ENCODE results near the gene KCTD16. TPM values are rescaled to one million over a fixed set of nuclear protein-coding genes. Genes with fewer than 3 reads are reported as not detected.

The KCTD16 gene
- total RNA-seq, 1 donor from 2014 or later, result 16.1 TPM

GRCh38 chr5:144284036-144284435, 113.4 kb downstream of the KCTD16 start:
- no peak for DNase-seq (ENCODE audit: low spot score)

DNA sequence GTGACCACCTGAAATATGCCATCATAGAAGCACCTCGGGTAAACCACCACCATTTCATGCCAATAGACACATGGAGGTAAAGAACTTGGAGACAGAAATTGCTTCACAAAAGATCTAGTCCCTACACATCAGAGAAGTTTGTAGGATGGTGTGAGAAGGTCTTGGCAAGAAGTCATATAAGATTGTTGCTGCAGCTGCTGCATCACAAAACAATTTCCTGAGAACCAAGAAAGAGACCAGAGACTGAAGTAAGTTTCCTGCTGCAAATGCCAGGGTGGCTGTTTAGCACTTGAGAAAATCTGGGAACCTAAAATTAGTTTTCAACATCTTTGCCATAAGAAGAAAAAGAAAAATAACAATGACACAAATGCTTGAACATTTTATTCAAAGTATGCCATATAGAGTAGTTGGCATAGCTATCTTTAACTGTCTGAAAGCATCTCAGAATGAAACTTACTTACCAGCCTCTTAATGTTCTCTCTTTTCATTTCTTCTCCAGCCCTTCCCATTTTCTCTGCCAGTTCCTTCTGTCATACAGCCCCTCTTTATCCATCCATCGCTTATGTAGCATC, 114.3 kb downstream of the KCTD16 start:
- peak; percentile 11 for DNase-seq (ENCODE audit: low spot score)

DNA sequence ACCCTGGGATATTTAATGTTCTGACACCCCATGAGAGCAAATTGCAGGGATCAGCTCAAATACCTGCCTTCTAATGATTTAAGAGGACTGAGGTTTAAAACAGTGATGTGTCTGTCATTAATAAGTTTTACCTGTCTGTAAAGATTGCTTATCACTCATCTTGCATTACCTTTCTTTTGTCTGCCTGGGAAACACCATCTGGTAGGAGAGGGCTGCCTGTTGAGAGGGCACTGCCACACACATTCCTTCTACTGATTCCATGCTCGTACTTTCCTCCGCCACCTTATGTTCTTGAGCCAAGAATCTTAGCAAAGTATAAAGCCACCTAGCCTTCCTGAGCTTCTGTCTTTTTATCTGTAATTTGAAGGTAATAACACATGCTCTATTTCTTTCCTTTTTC, 118.6 kb downstream of the KCTD16 start:
- no peak for DNase-seq (ENCODE audit: low spot score)

GRCh38 chr5:144292029-144292428, 121.4 kb downstream of the KCTD16 start:
- no peak for DNase-seq (ENCODE audit: low spot score)

- DNase-seq (ENCODE audit: low spot score), result no peak
Measured at GRCh38 chr5:144295284-144295683, 124.6 kb downstream of the KCTD16 start.

- DNase-seq (ENCODE audit: low spot score), result no peak
Measured at GRCh38 chr5:144297081-144297480, 126.4 kb downstream of the KCTD16 start.

DNA sequence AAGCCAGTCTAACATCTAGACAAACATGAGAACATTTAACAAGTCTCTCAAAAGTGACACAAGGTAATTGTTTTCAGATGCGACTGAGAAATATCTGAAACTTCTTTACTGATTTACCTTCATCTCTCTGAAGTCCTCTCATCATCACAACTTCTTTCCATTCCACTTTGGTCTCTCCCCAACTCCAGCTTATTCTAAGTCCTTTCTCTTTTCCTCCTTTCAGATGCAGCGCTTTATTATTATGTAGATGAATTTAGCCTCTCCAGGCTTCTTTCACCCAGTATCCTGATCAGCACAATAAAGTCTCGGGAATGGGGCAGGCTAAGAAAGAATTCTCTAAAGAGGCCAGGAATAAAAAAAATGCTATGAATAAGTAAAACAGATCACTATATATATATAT, 128.0 kb downstream of the KCTD16 start:
- DNase-seq (ENCODE audit: low spot score), result no peak

- no peak for DNase-seq (ENCODE audit: low spot score)
Measured at GRCh38 chr5:144304688-144305087, 134.0 kb downstream of the KCTD16 start.

- no peak for DNase-seq (ENCODE audit: low spot score)
Measured at GRCh38 chr5:144307736-144308135, 137.1 kb downstream of the KCTD16 start.

DNA sequence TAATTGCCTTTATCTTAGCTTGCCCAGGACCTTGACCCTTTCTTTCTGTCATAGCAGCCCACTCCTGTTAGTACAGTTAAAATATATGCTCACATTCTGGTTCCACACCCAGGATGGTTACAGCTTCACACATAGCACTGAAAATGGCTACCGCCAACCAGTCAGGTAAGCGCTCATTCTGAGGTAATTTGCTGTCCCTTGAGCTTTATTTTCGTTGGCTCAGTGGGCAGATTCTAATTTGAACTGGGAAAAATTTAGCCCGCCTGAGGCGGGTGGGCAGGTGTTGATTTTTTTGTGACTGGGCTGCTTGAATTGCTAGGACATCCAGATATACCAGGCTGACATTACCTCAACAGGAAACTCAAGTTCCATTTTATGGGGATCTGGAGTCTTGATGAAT, 137.5 kb downstream of the KCTD16 start:
- DNase-seq (ENCODE audit: low spot score), result no peak

DNA sequence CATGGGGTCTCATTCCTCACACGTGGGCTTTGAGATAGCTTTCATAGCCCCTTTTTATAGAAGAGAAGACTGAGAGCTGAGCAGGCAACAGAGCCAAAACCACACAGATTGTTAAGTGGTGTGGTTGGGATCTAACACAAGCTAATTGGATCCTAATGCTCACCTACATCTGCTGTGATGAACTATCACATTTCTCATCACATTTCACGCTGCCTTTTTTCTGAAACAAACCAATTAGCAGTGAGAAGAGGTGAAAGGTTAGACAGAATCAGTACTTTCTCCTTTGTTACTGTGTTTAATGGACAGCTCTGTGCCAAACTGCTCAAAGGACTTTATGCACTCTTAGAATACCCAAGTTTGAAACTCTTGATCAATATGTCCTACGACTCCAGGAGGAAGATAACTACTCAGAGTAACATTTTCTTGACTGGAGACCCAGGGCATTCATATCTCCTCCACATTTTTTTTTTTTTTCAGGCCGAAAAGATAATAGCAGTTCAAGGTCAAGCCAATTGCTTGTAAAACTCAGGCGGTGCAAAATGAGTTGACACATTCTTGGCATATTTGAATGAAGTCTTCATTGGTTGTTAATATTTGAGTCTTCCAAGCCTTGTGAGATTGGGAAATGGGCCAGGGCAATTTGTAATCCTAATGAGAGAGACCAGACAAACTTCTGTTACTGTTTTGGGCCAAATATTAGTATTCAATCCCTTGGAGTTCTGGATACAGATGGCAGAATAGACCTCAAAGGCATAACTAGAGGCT, 138.4 kb downstream of the KCTD16 start:
- peak; percentile 52 for DNase-seq (ENCODE audit: low spot score)

GRCh38 chr5:144310621-144311020, 139.9 kb downstream of the KCTD16 start:
- DNase-seq (ENCODE audit: low spot score), result no peak

- peak; percentile 61 for DNase-seq (ENCODE audit: low spot score)
Measured at GRCh38 chr5:144313147-144313726, 142.6 kb downstream of the KCTD16 start.

GRCh38 chr5:144315026-144315425, 144.4 kb downstream of the KCTD16 start:
- no peak for DNase-seq (ENCODE audit: low spot score)

DNA sequence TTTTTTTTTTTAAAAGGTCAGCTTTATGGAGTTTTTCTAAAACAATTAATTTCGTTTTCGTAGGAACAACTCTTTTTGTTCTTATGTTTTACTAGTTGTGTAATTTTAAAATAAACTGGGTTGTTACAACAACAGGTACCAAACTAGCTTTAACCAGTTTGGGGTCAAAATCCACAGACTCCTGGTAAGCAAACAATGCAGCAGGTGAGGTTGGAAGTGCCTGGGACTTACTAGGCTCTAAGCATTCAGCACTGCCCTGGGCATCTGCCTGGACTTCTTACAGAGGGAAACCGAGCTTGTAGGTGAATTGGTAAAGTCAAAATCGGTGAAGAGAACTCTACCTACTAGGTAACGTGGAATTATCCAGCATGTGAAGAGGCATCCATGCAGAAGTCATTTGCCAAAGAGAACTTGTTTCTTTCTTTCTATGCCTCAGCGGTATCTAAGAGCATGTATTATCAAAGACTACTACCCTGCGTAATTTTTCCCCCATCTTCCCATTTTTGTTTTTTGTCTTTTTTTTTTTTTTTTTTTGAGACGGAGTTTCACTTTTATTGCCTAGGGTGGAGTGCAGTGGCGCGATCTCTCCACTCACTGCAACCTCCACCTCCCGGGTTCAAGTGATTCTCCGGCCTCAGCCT, 145.4 kb downstream of the KCTD16 start:
- no peak for DNase-seq (ENCODE audit: low spot score)

DNA sequence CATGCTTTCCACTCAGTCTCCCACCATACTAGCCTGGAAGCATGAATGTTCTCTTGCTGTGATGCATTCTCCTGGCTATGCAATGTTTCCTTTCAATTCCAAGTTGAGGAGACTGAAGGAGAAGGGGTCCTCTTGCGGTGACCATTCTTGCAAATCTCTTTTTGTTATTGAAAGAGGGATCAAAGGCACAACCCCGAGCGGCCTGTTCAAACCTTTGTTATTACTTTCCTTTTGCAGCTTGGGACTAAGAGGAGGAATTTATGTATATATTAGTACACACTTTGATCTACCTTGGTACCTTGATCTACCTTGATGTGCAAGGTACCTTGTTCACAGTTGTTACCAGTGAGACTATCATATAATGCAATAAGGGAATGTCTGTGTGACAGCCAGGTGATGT, 147.3 kb downstream of the KCTD16 start:
- no peak for DNase-seq (ENCODE audit: low spot score)

DNA sequence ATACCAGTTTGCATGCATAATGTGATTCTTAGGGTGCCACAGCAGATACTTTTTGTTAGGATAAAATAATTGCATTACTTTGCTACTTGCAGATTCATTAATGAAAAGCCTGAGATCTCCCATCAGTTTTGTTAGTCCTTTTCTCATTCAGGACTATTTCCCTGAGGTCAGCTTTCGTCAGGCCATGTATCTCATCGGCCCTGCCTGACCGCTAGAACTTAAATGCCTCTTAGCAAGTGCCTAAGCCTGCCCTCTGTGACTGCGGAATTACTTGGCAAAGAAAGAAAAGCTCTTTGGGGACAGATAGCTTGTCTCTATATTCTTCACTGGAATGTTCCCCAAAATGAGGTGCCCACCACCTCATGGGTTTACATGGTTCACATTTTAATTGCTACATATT, 147.8 kb downstream of the KCTD16 start:
- DNase-seq (ENCODE audit: low spot score), result no peak

GRCh38 chr5:144323181-144323580, 152.5 kb downstream of the KCTD16 start:
- DNase-seq (ENCODE audit: low spot score), result no peak

- DNase-seq (ENCODE audit: low spot score), result no peak
Measured at GRCh38 chr5:144325532-144325931, 154.9 kb downstream of the KCTD16 start.

GRCh38 chr5:144328494-144328893, 157.8 kb downstream of the KCTD16 start:
- DNase-seq (ENCODE audit: low spot score), result no peak

- no peak for DNase-seq (ENCODE audit: low spot score)
Measured at GRCh38 chr5:144328980-144329379, 158.3 kb downstream of the KCTD16 start.

- no peak for DNase-seq (ENCODE audit: low spot score)
Measured at GRCh38 chr5:144329681-144330080, 159.0 kb downstream of the KCTD16 start.

DNA sequence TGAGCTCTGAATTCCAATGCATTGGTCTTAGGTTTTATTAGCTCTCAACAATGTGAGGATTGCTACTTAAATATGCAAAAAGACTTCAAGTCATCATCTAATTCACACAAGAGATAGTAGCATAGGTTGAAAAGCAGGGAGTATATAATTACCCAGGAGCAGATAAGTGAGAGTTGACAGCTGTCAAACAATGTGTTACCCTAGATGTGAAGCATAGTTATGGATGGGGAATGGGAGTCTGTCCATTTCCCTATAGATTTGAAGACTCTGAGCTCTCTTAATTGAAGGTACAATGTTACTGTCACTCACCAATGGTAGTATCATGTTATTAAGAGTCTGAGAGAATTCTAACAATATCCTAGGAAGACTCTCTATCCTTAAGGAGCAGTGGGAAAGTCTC, 160.7 kb downstream of the KCTD16 start:
- no peak for DNase-seq (ENCODE audit: low spot score)
